Stomach (tissue), 19 donors: Measurements from ENCODE around the gene RAE1. TPM values are rescaled to one million over a fixed set of nuclear protein-coding genes. Genes with fewer than 3 reads are reported as not detected.

Source experiments
- DNase-seq, 2 donors: peaks; one replicate each; pipeline versions ENCODE4 v3.0.0 to v3.0.0-alpha.2; 2013 to 2019
- H3K27ac ChIP-seq, 5 donors: fragments of 200-600 bp in 4 of 5; sonication (generic) in 4 of 5; one replicate each; pipeline ENCODE4 v1.5.1; 2013 to 2019; ENCODE audit warnings: mild to moderate bottlenecking in 1 of 5, moderate library complexity in 1 of 5
- H3K27me3 ChIP-seq, 3 donors: fragments of 200-600 bp; sonication (generic); one replicate each; pipeline ENCODE4 v1.5.1; 2017 to 2019; ENCODE audit warnings: mixed run types in 1 of 3
- H3K36me3 ChIP-seq, 4 donors: fragments of 200-600 bp; sonication (generic); 1 replicate in 3 of 4; 2 replicates in 1 of 4; pipeline ENCODE4 v1.5.1; 2016 to 2019
- H3K4me1 ChIP-seq, 4 donors: fragments of 200-600 bp; sonication (generic); one replicate each; pipeline ENCODE4 v1.5.1; 2016 to 2019
- H3K4me3 ChIP-seq, 4 donors: fragments of 200-600 bp; sonication (generic) in 3 of 4; one replicate each; pipeline ENCODE4 v1.5.1; 2016 to 2019; ENCODE audit warnings: mild to moderate bottlenecking in 1 of 4
- H3K9me3 ChIP-seq, 4 donors: fragments of 200-600 bp; sonication (generic); one replicate each; pipeline ENCODE4 v1.5.1; 2016 to 2019
- EP300 ChIP-seq: sonication (generic); formaldehyde crosslinking; IDR thresholded peaks from one replicate; pipeline ENCODE4 v1.6.1; 2017; ENCODE audit warnings: antibody characterized with exemption
- POLR2A ChIP-seq, 4 donors: fragments of 450-650 bp; IDR thresholded peaks; one replicate each; pipeline ENCODE4 v1.6.1; 2016; ENCODE audit warnings: antibody characterized with exemption in 4 of 4, control low read depth in 2 of 4, mild to moderate bottlenecking in 1 of 4, moderate library complexity in 1 of 4
- POLR2AphosphoS5 ChIP-seq, 3 donors: sonication (generic); formaldehyde crosslinking; IDR thresholded peaks; one replicate each; pipeline ENCODE4 v1.6.1; 2016; ENCODE audit warnings: antibody characterized with exemption in 3 of 3
- WGBS, 5 donors: extraction: QIAGEN DNeasy Blood & Tissue Kit in 3 of 5; methylation state at CpG; one replicate each; pipeline versions ENCODE4 v1.1.5 to v1.1.7; 2013 to 2018; 5-methylcytosine and 5-hydroxymethylcytosine counted together
- intact Hi-C: fragments of 100-400 bp; cut with DNase I; formaldehyde crosslinking; loops from one replicate; pipeline ENCODE4 v1.15.1; 2023; ENCODE audit warnings: low total_unique reads
- long read RNA-seq, 10 donors: transcript quantifications; one replicate each; lab custom pipeline, GENCODE V29; 2026
- polyA plus RNA-seq, 3 donors: library from polyadenylated mRNA; stranded (reverse); fragments of 200-250 nt; gene quantifications; one replicate each; pipeline ENCODE4 v1.2.3, GENCODE V29; 2013
- total RNA-seq, 5 donors: library from RNA; depleted of rRNA; stranded (reverse); fragments of >200 nt; gene quantifications; one replicate each; pipeline versions ENCODE4 v1.1.0 to v1.2.3, GENCODE V29; 2014 to 2016
- TF ChIP-seq, protein P1 (sequence below), 7 experiments: fragments of 450-650 bp in 4 of 7; fragments of 200-600 bp in 3 of 7; sonication (generic) in 3 of 7; IDR thresholded peaks; one replicate each; pipeline ENCODE4 v1.5.1; 2016 to 2019; ENCODE audit warnings: antibody characterized with exemption in 7 of 7, control low read depth in 2 of 7, mild to moderate bottlenecking in 1 of 7
- donor health status: healthy with polysubstance abuse.
- donor health status: Bipolar disorder and iron deficiency.
- donor health status: healthy.

The RAE1 gene
- 10 to 100 TPM in 4 of 5 donors, 1 to 10 TPM in 1; 6.4 to 65.6 (median 16.7) TPM for total RNA-seq
- 10 to 100 TPM; 11.3 to 14.2 (median 12.1) TPM for polyA plus RNA-seq
- long read RNA-seq, donor 1, transcript RAE1-203 (12 exons, 2,639 nt): major isoform, 7 of 8 reads
- long read RNA-seq, donor 1, partial matches to known transcripts: 0 of 8 reads
- long read RNA-seq, donor 1, other reads (novel, unspliced or antisense): 0 of 8 reads
- long read RNA-seq, donor 2, transcript RAE1-203 (12 exons, 2,639 nt): major isoform, 9 of 10 reads
- long read RNA-seq, donor 2, partial matches to known transcripts: 0 of 10 reads
- long read RNA-seq, donor 2, other reads (novel, unspliced or antisense): 0 of 10 reads
- long read RNA-seq, donor 3, transcript RAE1-203 (12 exons, 2,639 nt): major isoform, 6 of 6 reads
- long read RNA-seq, donor 3, partial matches to known transcripts: 0 of 6 reads
- long read RNA-seq, donor 3, other reads (novel, unspliced or antisense): 0 of 6 reads
- long read RNA-seq, donor 4, partial matches to known transcripts: 0 of 2 reads
- long read RNA-seq, donor 4, other reads (novel, unspliced or antisense): 0 of 2 reads
- long read RNA-seq, donor 5, transcript RAE1-203 (12 exons, 2,639 nt): major isoform, 13 of 16 reads
- long read RNA-seq, donor 5, partial matches to known transcripts: 0 of 16 reads
- long read RNA-seq, donor 5, other reads (novel, unspliced or antisense): 0 of 16 reads
- long read RNA-seq, donor 6, transcript RAE1-203 (12 exons, 2,639 nt): major isoform, 24 of 38 reads
- long read RNA-seq, donor 6, partial matches to known transcripts: 13 of 38 reads
- long read RNA-seq, donor 6, other reads (novel, unspliced or antisense): 0 of 38 reads
- long read RNA-seq, donor 7, transcript RAE1-203 (12 exons, 2,639 nt): major isoform, 9 of 9 reads
- long read RNA-seq, donor 7, partial matches to known transcripts: 0 of 9 reads
- long read RNA-seq, donor 7, other reads (novel, unspliced or antisense): 0 of 9 reads
- long read RNA-seq, donor 8, transcript RAE1-203 (12 exons, 2,639 nt): major isoform, 11 of 12 reads
- long read RNA-seq, donor 8, partial matches to known transcripts: 0 of 12 reads
- long read RNA-seq, donor 8, other reads (novel, unspliced or antisense): 0 of 12 reads
- long read RNA-seq, donor 9, transcript RAE1-203 (12 exons, 2,639 nt): major isoform, 6 of 9 reads
- long read RNA-seq, donor 9, partial matches to known transcripts: 0 of 9 reads
- long read RNA-seq, donor 9, other reads (novel, unspliced or antisense): 0 of 9 reads
- long read RNA-seq, donor 10, partial matches to known transcripts: 0 of 2 reads
- long read RNA-seq, donor 10, other reads (novel, unspliced or antisense): 0 of 2 reads

DNA sequence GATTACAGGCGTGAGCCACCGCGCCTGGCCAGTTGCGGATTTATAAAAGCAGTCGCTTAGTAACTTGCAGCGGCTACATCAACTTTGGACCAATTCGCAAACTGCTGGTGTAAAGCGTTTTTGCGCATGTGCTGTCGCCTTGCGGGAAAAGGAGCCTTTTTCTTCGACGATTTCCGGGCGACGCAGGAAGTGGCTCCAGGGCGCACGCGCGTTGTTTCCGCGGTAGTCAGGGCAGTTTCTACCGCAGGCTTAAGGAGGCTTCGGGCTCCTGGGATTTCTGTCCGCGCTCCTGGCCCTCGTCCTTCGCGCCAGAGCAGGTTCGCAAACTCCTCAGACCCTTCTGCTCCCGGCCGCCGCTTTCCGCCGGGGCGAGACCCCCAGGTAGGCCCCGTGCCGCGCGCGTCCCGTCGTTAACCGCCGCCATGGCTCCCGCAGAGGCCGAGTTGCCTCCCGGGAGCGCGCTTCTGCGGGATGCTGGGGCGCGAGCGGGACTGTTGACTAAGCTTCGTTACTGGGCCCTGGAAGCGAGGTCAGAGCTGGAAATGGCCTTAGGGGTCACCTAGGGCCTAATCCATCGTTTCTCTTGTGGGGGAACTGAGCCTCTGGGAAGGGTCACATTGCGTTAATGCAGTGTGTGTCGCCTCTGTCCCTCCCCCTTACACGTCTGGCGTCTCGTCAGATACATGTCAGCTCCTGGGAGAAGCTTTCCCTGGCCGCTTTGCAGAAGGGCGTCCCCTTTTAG lies at the start of gene RAE1:
TSS of gene RAE1 (plus strand) at position 214 of the 742 bp plus-strand sequence. CDS start 2,784 bp downstream, outside the sequence.
- WGBS, 5 donors: 0% methylated on average over 39 to 64 of the region's 64 CpGs
- H3K4me1 ChIP-seq: peaks cover 13 to 22% (median 17%) of the 10 kb centered on the region in 4 donors
- H3K4me3 ChIP-seq: peak within 1 kb of the TSS; percentile 80 to 97 (median 92)
- TF ChIP-seq POLR2AphosphoS5 (IDR thresholded peaks at IDR 0.05) (peak; percentile 66 to 91 (median 79)), EP300 (no peak)
- TF ChIP-seq, protein P1, sequence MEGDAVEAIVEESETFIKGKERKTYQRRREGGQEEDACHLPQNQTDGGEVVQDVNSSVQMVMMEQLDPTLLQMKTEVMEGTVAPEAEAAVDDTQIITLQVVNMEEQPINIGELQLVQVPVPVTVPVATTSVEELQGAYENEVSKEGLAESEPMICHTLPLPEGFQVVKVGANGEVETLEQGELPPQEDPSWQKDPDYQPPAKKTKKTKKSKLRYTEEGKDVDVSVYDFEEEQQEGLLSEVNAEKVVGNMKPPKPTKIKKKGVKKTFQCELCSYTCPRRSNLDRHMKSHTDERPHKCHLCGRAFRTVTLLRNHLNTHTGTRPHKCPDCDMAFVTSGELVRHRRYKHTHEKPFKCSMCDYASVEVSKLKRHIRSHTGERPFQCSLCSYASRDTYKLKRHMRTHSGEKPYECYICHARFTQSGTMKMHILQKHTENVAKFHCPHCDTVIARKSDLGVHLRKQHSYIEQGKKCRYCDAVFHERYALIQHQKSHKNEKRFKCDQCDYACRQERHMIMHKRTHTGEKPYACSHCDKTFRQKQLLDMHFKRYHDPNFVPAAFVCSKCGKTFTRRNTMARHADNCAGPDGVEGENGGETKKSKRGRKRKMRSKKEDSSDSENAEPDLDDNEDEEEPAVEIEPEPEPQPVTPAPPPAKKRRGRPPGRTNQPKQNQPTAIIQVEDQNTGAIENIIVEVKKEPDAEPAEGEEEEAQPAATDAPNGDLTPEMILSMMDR (IDR thresholded peaks at IDR 0.05): no peak
- H3K27me3 ChIP-seq: peaks cover 0 to 24% (median 0%) of the 10 kb centered on the region in 3 donors
- H3K9me3 ChIP-seq: no peaks in the 10 kb centered on the region
- intact Hi-C loops: no loop called here
- peaks cover 0 to 11% (median 5%) of the 10 kb centered on the region in 4 donors for H3K36me3 ChIP-seq
- DNase-seq: peak; percentile 94 to 98
- peak within 1 kb of the TSS; percentile 85 to 91 (median 88) for H3K27ac ChIP-seq

- no peaks in the 10 kb centered on the region for H3K4me1 ChIP-seq
- 55 to 73% (median 65%) methylated on average over 5 of the region's 5 CpGs for WGBS, 5 donors
- H3K27ac ChIP-seq: no peak overlapping the region
- TF ChIP-seq POLR2A (IDR thresholded peaks at IDR 0.05): no peak
- TF ChIP-seq, protein P1 (IDR thresholded peaks at IDR 0.05): no peak
- no peak for TF ChIP-seq POLR2AphosphoS5 (IDR thresholded peaks at IDR 0.05)
- TF ChIP-seq EP300: no peak
- H3K9me3 ChIP-seq: no peaks in the 10 kb centered on the region
- no peaks in the 10 kb centered on the region for H3K36me3 ChIP-seq
- intact Hi-C loops: no loop called here
- H3K27me3 ChIP-seq: peaks cover 0 to 51% (median 0%) of the 10 kb centered on the region in 3 donors
- H3K4me3 ChIP-seq: no peak overlapping the region
- peak in 1 of 2 donors; percentile 35 for DNase-seq
Observed at GRCh38 chr20:57306747-57307146, 44.3 kb upstream of the RAE1 start.

DNA sequence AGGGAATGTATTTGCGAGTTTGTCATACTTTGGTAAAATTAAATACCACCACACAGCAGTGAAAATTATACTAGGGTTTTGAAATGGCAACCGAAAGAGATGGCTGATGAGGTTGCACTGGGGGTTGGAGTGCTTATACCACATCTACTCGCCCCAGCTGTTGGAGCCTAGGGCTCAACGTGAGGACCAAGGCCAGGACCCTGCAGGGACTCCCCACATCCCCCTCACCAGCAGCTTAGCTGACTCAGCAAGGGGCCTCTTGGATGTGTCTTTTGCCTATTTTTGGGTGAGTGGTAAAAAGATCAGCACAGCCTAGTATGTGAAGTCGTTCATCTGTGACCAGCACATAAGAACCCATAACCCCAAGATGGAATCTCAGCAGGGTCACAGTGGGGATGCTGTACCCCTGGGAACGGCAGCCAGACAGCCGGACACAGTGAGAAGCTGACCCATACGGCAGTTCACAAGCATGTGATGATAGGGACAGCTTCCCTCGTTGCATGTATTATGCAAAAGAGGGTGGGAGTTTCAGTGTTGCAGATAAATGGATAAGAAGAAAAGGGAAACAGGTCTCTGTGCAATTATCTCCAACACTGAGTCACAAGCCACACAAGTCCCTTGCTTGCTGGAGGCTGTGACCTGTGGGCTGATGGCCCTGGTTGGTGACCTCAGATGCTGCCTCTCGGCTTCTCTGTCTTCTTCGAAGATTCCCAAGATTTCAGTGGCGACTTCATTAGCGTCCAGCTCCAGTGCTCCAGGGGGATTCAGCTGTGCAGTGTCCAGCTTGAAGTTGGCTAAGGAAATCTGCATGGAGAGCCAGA lies 42.4 kb upstream of the RAE1 start:
- no peak overlapping the region for H3K27ac ChIP-seq

More for the DNA sequence above, 42.4 kb upstream of the RAE1 start:
- Histone ChIP-seq H3K27me3 (peaks cover 0 to 50% (median 0%) of the 10 kb centered on the region in 3 donors), H3K36me3 (no peaks in the 10 kb centered on the region), H3K4me3 (no peak overlapping the region), H3K9me3 (no peaks in the 10 kb centered on the region), H3K4me1 (no peaks in the 10 kb centered on the region)
- intact Hi-C loops: no loop called here
- TF ChIP-seq POLR2A (IDR thresholded peaks at IDR 0.05): no peak
- TF ChIP-seq, protein P1 (IDR thresholded peaks at IDR 0.05): no peak
- TF ChIP-seq EP300: no peak
- TF ChIP-seq POLR2AphosphoS5 (IDR thresholded peaks at IDR 0.05): no peak
- 56 to 67% (median 58%) methylated on average over 13 of the region's 13 CpGs for WGBS, 5 donors
- no peak for DNase-seq
